Osteocyte (in vitro differentiated cells): Measurements from ENCODE around the gene MCTP2. TPM values are rescaled to one million over a fixed set of nuclear protein-coding genes. Genes with fewer than 3 reads are reported as not detected.

Experiments used
- DNase-seq: peaks from one replicate; pipeline ENCODE4 v3.0.0; 2021; ENCODE audit warnings: mixed read lengths; ENCODE audit not compliant: unreplicated experiment; ENCODE audit errors: extremely low spot score
- H3K27ac Mint-ChIP-seq: one replicate; pipeline ENCODE4 v1.8.0; 2021; ENCODE audit warnings: mild to moderate bottlenecking, mixed read lengths; ENCODE audit not compliant: unreplicated experiment
- H3K27me3 Mint-ChIP-seq: one replicate; pipeline ENCODE4 v1.8.0; 2021; ENCODE audit warnings: mixed read lengths; ENCODE audit not compliant: unreplicated experiment
- H3K36me3 Mint-ChIP-seq: one replicate; pipeline ENCODE4 v1.8.0; 2021; ENCODE audit warnings: mixed read lengths; ENCODE audit not compliant: unreplicated experiment
- H3K4me1 Mint-ChIP-seq: one replicate; pipeline ENCODE4 v1.8.0; 2021; ENCODE audit warnings: mixed read lengths; ENCODE audit not compliant: unreplicated experiment
- H3K4me3 Mint-ChIP-seq: one replicate; pipeline ENCODE4 v1.8.0; 2021; ENCODE audit warnings: mild to moderate bottlenecking, moderate library complexity, mixed read lengths; ENCODE audit not compliant: unreplicated experiment
- H3K9me3 Mint-ChIP-seq: one replicate; pipeline ENCODE4 v1.8.0; 2021; ENCODE audit warnings: mixed read lengths; ENCODE audit not compliant: unreplicated experiment
- total RNA-seq: library from RNA; stranded (reverse); gene quantifications from 2 replicates; pipeline ENCODE4 v1.2.1, GENCODE V29; 2021
- TF ChIP-seq, protein P1 (sequence below): fragments of 200-600 bp; sonication (generic); IDR thresholded peaks from 2 replicates; pipeline ENCODE4 v1.5.0; 2021; ENCODE audit warnings: antibody characterized with exemption, mild to moderate bottlenecking, moderate library complexity

The MCTP2 gene
- total RNA-seq, 1 donor from 2014 or later: 0.32 TPM

DNA sequence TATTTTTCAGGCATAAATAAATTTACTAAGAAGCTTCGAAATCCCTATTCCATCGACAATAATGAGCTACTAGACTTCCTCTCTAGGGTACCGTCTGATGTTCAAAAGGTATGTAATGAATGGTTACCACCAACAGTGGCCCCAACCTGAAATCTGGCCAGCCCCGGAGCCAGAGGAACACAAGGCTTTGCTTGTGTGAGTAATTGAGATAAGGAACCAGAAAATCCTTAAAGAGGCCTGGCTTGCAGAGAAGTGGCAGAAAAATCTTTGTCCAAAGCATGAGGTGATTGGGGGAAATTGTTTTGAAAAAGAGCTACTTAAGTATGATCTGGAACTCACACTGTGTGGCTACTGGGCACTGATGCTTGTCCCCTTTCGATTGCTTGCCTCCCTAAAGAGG lies 245.3 kb downstream of the MCTP2 start:
- Mint-ChIP-seq H3K4me3 (no peak overlapping the region), H3K9me3 (peaks cover 3% of the 10 kb centered on the region), H3K36me3 (no peaks in the 10 kb centered on the region), H3K4me1 (no peaks in the 10 kb centered on the region), H3K27ac (no peak overlapping the region), H3K27me3 (no peaks in the 10 kb centered on the region)
- no peak for DNase-seq
- TF ChIP-seq, protein P1, sequence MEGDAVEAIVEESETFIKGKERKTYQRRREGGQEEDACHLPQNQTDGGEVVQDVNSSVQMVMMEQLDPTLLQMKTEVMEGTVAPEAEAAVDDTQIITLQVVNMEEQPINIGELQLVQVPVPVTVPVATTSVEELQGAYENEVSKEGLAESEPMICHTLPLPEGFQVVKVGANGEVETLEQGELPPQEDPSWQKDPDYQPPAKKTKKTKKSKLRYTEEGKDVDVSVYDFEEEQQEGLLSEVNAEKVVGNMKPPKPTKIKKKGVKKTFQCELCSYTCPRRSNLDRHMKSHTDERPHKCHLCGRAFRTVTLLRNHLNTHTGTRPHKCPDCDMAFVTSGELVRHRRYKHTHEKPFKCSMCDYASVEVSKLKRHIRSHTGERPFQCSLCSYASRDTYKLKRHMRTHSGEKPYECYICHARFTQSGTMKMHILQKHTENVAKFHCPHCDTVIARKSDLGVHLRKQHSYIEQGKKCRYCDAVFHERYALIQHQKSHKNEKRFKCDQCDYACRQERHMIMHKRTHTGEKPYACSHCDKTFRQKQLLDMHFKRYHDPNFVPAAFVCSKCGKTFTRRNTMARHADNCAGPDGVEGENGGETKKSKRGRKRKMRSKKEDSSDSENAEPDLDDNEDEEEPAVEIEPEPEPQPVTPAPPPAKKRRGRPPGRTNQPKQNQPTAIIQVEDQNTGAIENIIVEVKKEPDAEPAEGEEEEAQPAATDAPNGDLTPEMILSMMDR: no peak

DNA sequence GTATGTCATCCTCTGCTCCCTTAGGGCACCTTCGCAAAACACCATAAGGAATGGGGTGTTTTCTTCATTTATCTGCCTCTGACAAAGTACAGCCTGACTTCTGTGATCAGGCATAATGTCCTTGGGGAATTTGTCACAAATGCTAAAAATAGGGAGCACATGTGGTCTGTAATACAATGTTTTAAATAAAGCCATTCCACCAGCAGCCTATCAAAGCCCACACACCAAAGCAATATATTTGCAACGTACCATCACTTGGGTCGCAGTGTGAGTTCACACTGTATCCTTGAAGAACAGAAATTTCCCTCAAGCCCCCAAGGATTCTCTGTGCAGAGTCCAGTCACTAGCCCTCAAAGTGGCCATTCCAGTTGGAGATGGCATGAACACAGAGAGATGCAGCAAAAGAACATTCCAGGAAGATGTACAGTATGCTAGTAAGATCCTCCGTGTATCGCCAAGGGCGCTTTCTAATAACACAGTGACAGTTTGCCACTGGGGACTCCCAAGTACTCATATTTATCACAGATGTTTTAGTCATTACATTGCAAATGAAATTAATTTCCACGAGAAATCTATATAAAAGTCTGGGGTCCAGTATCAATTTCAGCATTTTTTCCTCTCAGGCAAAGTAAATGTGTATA lies 246.7 kb downstream of the MCTP2 start:
- no peak overlapping the region for H3K27ac Mint-ChIP-seq

DNA sequence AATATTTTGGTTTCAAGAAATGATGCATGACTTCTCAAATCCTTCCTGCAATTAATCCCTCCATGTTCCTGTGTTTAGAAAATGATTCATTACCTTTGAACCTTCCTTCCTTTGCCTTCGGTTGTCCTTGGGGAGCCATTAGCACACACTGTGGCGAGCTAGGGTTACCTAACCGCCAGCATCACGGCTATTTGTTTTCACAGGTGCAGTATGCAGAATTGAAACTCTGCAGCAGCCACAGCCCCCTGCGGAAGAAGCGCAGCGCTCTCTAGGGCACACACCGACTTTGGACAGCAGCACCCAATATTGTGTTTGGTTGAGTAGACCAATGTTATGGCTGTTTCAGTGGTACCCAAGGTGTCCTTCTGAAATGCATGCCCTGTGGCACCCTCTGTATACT lies 247.4 kb downstream of the MCTP2 start:
- TF ChIP-seq, protein P1: no peak
- Mint-ChIP-seq H3K9me3 (peaks cover 3% of the 10 kb centered on the region), H3K4me3 (no peak overlapping the region), H3K36me3 (no peaks in the 10 kb centered on the region), H3K27ac (no peak overlapping the region), H3K27me3 (no peaks in the 10 kb centered on the region), H3K4me1 (no peaks in the 10 kb centered on the region)
- DNase-seq: no peak

More for the DNA sequence above, 246.7 kb downstream of the MCTP2 start:
- Mint-ChIP-seq H3K4me3 (no peak overlapping the region), H3K4me1 (no peaks in the 10 kb centered on the region), H3K27me3 (no peaks in the 10 kb centered on the region), H3K9me3 (peaks cover 3% of the 10 kb centered on the region), H3K36me3 (no peaks in the 10 kb centered on the region)
- TF ChIP-seq, protein P1: no peak
- no peak for DNase-seq

DNA sequence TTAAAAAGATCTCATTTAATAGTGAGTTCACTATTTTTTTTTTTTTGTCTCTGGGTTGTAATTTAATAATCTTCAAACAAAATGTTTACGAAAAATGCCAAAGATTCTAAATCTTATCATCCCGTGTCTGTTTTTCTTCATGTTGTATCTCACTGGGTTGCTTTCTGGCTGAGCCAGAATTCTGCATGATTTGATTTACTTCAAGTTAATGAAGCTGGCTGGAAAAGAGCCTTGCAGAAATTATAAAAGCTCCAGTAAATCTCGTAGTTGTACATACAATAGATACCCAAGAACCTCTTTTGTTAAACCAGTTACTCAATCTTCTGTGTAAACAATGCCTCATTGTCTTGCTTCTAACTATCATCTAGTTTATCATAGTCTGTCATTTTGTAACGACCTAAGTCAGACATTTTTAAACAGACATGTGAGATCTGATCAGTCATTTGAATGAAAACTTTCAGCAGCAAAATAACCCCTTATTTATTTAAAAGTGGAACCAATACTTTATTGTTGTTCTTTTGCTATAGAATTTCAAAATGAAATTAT lies 249.0 kb downstream of the MCTP2 start:
- Mint-ChIP-seq H3K4me1 (no peaks in the 10 kb centered on the region), H3K36me3 (no peaks in the 10 kb centered on the region), H3K4me3 (no peak overlapping the region), H3K9me3 (peaks cover 3% of the 10 kb centered on the region), H3K27me3 (no peaks in the 10 kb centered on the region), H3K27ac (no peak overlapping the region)
- TF ChIP-seq, protein P1: no peak
- no peak for DNase-seq

DNA sequence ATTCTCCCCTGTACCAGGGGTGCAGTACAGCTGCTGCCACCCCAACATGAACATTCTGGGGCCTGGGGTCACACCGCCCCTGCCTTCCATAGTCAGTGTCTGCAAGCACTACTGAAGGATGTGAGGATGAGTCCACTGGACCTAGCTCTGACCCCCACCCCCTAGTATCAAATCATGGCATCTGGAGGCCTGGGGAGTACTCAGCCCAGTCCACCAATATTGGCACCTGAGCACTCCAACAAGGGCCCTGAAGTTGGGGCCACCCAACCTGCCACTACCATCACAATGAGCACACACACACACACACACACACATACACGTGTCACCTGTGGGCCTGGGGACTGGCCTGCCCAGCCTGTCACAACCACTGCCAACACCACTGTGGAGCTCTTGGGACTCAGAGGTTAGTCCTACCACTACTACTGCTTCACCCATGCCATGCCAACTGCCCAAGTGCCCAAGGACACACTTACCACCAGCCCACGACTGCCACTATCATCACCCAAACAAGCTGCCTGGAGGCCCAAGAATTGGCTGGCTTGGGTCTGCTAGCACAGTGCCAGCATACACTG lies 253.9 kb downstream of the MCTP2 start:
- TF ChIP-seq, protein P1: no peak
- Mint-ChIP-seq H3K36me3 (no peaks in the 10 kb centered on the region), H3K4me1 (no peaks in the 10 kb centered on the region), H3K27me3 (no peaks in the 10 kb centered on the region), H3K9me3 (peaks cover 7% of the 10 kb centered on the region), H3K4me3 (no peak overlapping the region), H3K27ac (no peak overlapping the region)
- no peak for DNase-seq
